ENCODE results near the gene RBM45. TPM values are rescaled to one million over a fixed set of nuclear protein-coding genes. Genes with fewer than 3 reads are reported as not detected.

The RBM45 gene
- total RNA-seq, 2 donors from 2014 or later: 4.9 to 12.3 TPM

Other genes starting within 250 kb of the RBM45 start
- not detected for gene PDE11A, start 39.7 kb upstream of the RBM45 start, total RNA-seq
- 1 to 10 TPM in 1 of 2 donors, under 1 TPM in 1; 0.52 to 2.0 TPM for gene OSBPL6, start 82.1 kb downstream of the RBM45 start, total RNA-seq